Ovary (tissue), 9 donors: ENCODE results near the gene TC2N. TPM values are rescaled to one million over a fixed set of nuclear protein-coding genes. Genes with fewer than 3 reads are reported as not detected.

Experiments used
- DNase-seq, 5 donors: peaks; one replicate each; pipeline ENCODE4 v3.0.0-alpha.2; 2019 to 2020
- H3K27ac ChIP-seq, 2 donors: fragments of 200-600 bp; one replicate each; pipeline versions ENCODE4 v1.5.1 to v1.8.0; 2019 to 2022
- H3K27me3 ChIP-seq: fragments of 200-600 bp; one replicate; pipeline ENCODE4 v1.8.0; 2022
- H3K36me3 ChIP-seq: fragments of 200-600 bp; sonication (generic); one replicate; pipeline ENCODE4 v1.5.1; 2019
- H3K4me1 ChIP-seq: one replicate; pipeline ENCODE4 v1.8.1; 2013; ENCODE audit warnings: mild to moderate bottlenecking, moderate library complexity; ENCODE audit not compliant: insufficient read depth
- H3K4me3 ChIP-seq: fragments of 200-600 bp; sonication (generic); one replicate; pipeline ENCODE4 v1.5.1; 2017
- H3K9me3 ChIP-seq, 2 donors: fragments of 200-600 bp in 1 of 2; sonication (generic) in 1 of 2; one replicate each; pipeline versions ENCODE4 v1.5.1 to v1.8.1; 2013 to 2019; ENCODE audit warnings: mild to moderate bottlenecking in 1 of 2, moderate library complexity in 1 of 2
- CTCF ChIP-seq, 3 donors: fragments of 450-650 bp in 2 of 3; fragments of 200-600 bp in 1 of 3; IDR thresholded peaks; one replicate each; pipeline versions ENCODE4 v1.5.1 to v1.8.0; 2016 to 2022; ENCODE audit warnings: antibody characterized with exemption in 3 of 3, mild to moderate bottlenecking in 1 of 3
- EP300 ChIP-seq: sonication (generic); formaldehyde crosslinking; IDR thresholded peaks from one replicate; pipeline ENCODE4 v1.6.1; 2017; ENCODE audit warnings: antibody characterized with exemption
- POLR2A ChIP-seq: fragments of 450-650 bp; IDR thresholded peaks from one replicate; pipeline ENCODE4 v1.6.1; 2017; ENCODE audit warnings: antibody characterized with exemption, mild to moderate bottlenecking, moderate library complexity
- WGBS, 3 donors: extraction: QIAGEN DNeasy Blood & Tissue Kit in 1 of 3; methylation state at CpG; one replicate each; pipeline versions ENCODE4 v1.1.5 to v1.1.7; 2013 to 2017; 5-methylcytosine and 5-hydroxymethylcytosine counted together
- intact Hi-C, 4 donors: fragments of 100-400 bp; cut with DNase I; formaldehyde crosslinking; loops; one replicate each; pipeline versions ENCODE4 v1.11.0 to v1.15.1; 2022 to 2023
- polyA plus RNA-seq, 2 donors: library from polyadenylated mRNA; stranded (reverse); fragments of 200-250 nt in 1 of 2; fragments of 350-450 nt in 1 of 2; fragmentation: Illumina TruSeq in 1 of 2; extraction: RNeasy Lipid Tissue Mini Kit (QIAGEN cat#74804) in 1 of 2; gene quantifications; one replicate each; pipeline ENCODE4 v1.2.3, GENCODE V29; 2013 to 2014
- total RNA-seq, 7 donors: library from RNA; depleted of rRNA in 2 of 7; stranded (reverse); fragments of >200 nt in 2 of 7; fragmentation: NEBNext Ultra II Directional in 3 of 7; extraction: Animal tissue kit (Norgen Biotek cat#: 25700) in 3 of 7; gene quantifications; one replicate each; pipeline versions ENCODE4 v1.1.0 to v1.2.4, GENCODE V29; 2016 to 2023
- donor health status: DM: no; HTN: no; CAD: no; lungs with moderate emphysema.
- donor health status: DM: no; HTN: no; CAD: no.
- donor health status: Bipolar disorder and iron deficiency.
- donor health status: DM: yes; HTN: yes; CAD: no.
- donor health status: DM: no; HTN: no; CAD: no.
- donor health status: DM: yes; HTN: yes; CAD: no.

The TC2N gene
- total and polyA plus RNA-seq, 9 donors = 2.2 to 81.7 (median 12.4) TPM

- Histone ChIP-seq H3K36me3 (no peaks in the 10 kb centered on the region), H3K27me3 (no peaks in the 10 kb centered on the region), H3K27ac (no peak overlapping the region), H3K9me3 (no peaks in the 10 kb centered on the region), H3K4me1 (peaks cover 2% of the 10 kb centered on the region), H3K4me3 (no peak overlapping the region)
- intact Hi-C loops = no loop called here
- TF ChIP-seq CTCF (IDR thresholded peaks at IDR 0.05) (no peak), POLR2A (no peak), EP300 (no peak)
- 33 to 43% (median 36%) methylated on average over 2 of the region's 2 CpGs for WGBS, 3 donors
- no peak for DNase-seq
These were observed 1.3 kb downstream of the TC2N start for GRCh38 chr14:91866061-91866460.

DNA sequence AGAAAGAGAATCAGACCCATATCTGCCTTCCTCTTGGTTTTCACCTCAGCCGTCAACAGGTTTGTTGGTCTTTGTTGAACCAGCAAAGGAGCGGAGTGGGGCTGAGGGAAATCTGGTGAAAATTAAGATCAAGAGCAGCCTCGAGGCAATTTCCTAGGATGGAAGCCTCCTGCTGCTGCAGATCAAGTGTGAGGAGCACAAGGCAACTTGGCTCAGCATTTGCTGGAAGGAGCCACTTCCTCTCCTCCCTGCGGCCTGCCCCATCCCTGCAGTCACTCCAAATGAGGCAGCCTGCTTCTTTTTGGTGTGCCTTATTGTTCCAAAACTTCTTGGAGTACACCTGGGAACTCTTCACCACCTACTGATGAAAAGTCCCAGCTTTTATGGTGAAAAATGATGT, 4.9 kb downstream of the TC2N start:
- TF ChIP-seq EP300 (no peak), CTCF (IDR thresholded peaks at IDR 0.05) (no peak), POLR2A (no peak)
- Histone ChIP-seq H3K27me3 (no peaks in the 10 kb centered on the region), H3K4me1 (peaks cover 4% of the 10 kb centered on the region), H3K27ac (no peak overlapping the region), H3K4me3 (no peak overlapping the region), H3K36me3 (no peaks in the 10 kb centered on the region), H3K9me3 (no peaks in the 10 kb centered on the region)
- no peak for DNase-seq
- WGBS, 3 donors = 68 to 83% (median 79%) methylated on average over 4 of the region's 4 CpGs
- intact Hi-C loops = no loop called here

- H3K27ac ChIP-seq = no peak overlapping the region
- DNase-seq = no peak
- H3K36me3 ChIP-seq = no peaks in the 10 kb centered on the region
- H3K4me1 ChIP-seq = peaks cover 4% of the 10 kb centered on the region
- intact Hi-C loops = loop anchor here in 1 of 4 donors (2.0 kb wide), 1 partner anchor 52 kb away; no protein-coding TSS in a partner anchor
- H3K27me3 ChIP-seq = no peaks in the 10 kb centered on the region
- no peak overlapping the region for H3K4me3 ChIP-seq
- TF ChIP-seq CTCF (IDR thresholded peaks at IDR 0.05) (no peak), EP300 (no peak), POLR2A (no peak)
- WGBS, 3 donors = 72 to 89% (median 73%) methylated on average over 2 of the region's 2 CpGs
- no peaks in the 10 kb centered on the region for H3K9me3 ChIP-seq
These were observed 6.2 kb downstream of the TC2N start for GRCh38 chr14:91861091-91861490.

GRCh38 chr14:91860238-91860637, 7.1 kb downstream of the TC2N start:
- TF ChIP-seq POLR2A (no peak), EP300 (no peak), CTCF (IDR thresholded peaks at IDR 0.05) (no peak)
- intact Hi-C loops = loop anchor here in 1 of 4 donors (2.0 kb wide), 1 partner anchor 53 kb away; no protein-coding TSS in a partner anchor
- no peaks in the 10 kb centered on the region for H3K36me3 ChIP-seq
- peaks cover 5% of the 10 kb centered on the region for H3K4me1 ChIP-seq
- no peak overlapping the region for H3K4me3 ChIP-seq
- H3K27ac ChIP-seq = no peak overlapping the region
- no peak for DNase-seq
- H3K27me3 ChIP-seq = no peaks in the 10 kb centered on the region
- no peaks in the 10 kb centered on the region for H3K9me3 ChIP-seq
